DND-41 (cell line): ENCODE results near the gene PI4K2A.

Experiments used
- ATAC-seq: fragments of 200-7000 bp; cut with Tn5 transposase; 3 replicates; pipeline ENCODE4 v1.9.1; 2021; ENCODE audit warnings: low read depth; ENCODE audit not compliant: insufficient read depth
- DNase-seq: peaks from one replicate; pipeline ENCODE4 v3.0.0-alpha.2; 2020
- H2AFZ ChIP-seq: 2 replicates; pipeline ENCODE4 v1.6.0; 2012; ENCODE audit warnings: low read depth, low read length
- H3K27ac ChIP-seq: 2 replicates; pipeline ENCODE4 v1.5.1; 2012; ENCODE audit warnings: low read length, inconsistent platforms
- H3K27me3 ChIP-seq: fragments of 200-600 bp; sonication (generic); 2 replicates; pipeline ENCODE4 v1.6.0; 2012; ENCODE audit warnings: low read length, mild to moderate bottlenecking, inconsistent platforms; ENCODE audit not compliant: insufficient read depth, poor library complexity
- H3K36me3 ChIP-seq: 2 replicates; pipeline ENCODE4 v1.5.1; 2012; ENCODE audit warnings: low read length, inconsistent platforms; ENCODE audit not compliant: insufficient read depth
- H3K4me1 ChIP-seq: 2 replicates; pipeline ENCODE4 v1.5.1; 2012; ENCODE audit warnings: mild to moderate bottlenecking, low read length; ENCODE audit not compliant: insufficient read depth
- H3K4me2 ChIP-seq: 2 replicates; pipeline ENCODE4 v1.6.0; 2012; ENCODE audit warnings: mild to moderate bottlenecking, moderate library complexity, low read length, inconsistent platforms; ENCODE audit not compliant: insufficient read depth
- H3K4me3 ChIP-seq, 2 experiments: fragments of 200-600 bp in 1 of 2; shearing (Covaris generic) in 1 of 2; 2 replicates each; pipeline ENCODE4 v1.5.1; 2012 to 2016; ENCODE audit warnings: inconsistent platforms in 2 of 2, low read length in 2 of 2, mild to moderate bottlenecking in 2 of 2, low read depth in 1 of 2, moderate library complexity in 1 of 2
- H3K79me2 ChIP-seq: 2 replicates; pipeline ENCODE4 v1.6.0; 2012; ENCODE audit warnings: low read length, inconsistent platforms; ENCODE audit not compliant: insufficient read depth
- H3K9ac ChIP-seq: 2 replicates; pipeline ENCODE4 v1.6.0; 2012; ENCODE audit warnings: low read depth, mild to moderate bottlenecking, inconsistent platforms, low read length, moderate library complexity
- H3K9me3 ChIP-seq: 2 replicates; pipeline ENCODE4 v1.5.1; 2012; ENCODE audit warnings: low read length, moderate library complexity, mild to moderate bottlenecking, inconsistent platforms; ENCODE audit not compliant: insufficient read depth, severe bottlenecking
- H4K20me1 ChIP-seq: 2 replicates; pipeline ENCODE4 v1.6.0; 2012; ENCODE audit warnings: low read length; ENCODE audit not compliant: insufficient read depth
- CTCF ChIP-seq: IDR thresholded peaks from 2 replicates; pipeline ENCODE4 v1.5.1; 2012; ENCODE audit warnings: borderline replicate concordance, low read length, moderate library complexity, mild to moderate bottlenecking; ENCODE audit not compliant: poor library complexity, severe bottlenecking; ENCODE audit errors: extremely low read depth
- EZH2 ChIP-seq: IDR thresholded peaks from 3 replicates; pipeline ENCODE4 v1.6.1; 2012; ENCODE audit warnings: borderline replicate concordance, low read depth, mild to moderate bottlenecking, moderate library complexity, low read length, inconsistent platforms; ENCODE audit not compliant: severe bottlenecking

PI4K2A gene

GRCh38 chr10:97618285-97618684 lies 22.2 kb upstream of the PI4K2A start:
- no peak overlapping the region for H3K27ac ChIP-seq
- peaks cover 3% of the 10 kb centered on the region for H3K27me3 ChIP-seq

GRCh38 chr10:97618733-97619132 lies 21.7 kb upstream of the PI4K2A start:
- no peaks in the 10 kb centered on the region for H3K79me2 ChIP-seq
- DNase-seq (no peak), ATAC-seq (no peak)
- TF ChIP-seq EZH2 (no peak), CTCF (no peak)
- no peaks in the 10 kb centered on the region for H3K9me3 ChIP-seq
- peaks cover 3% of the 10 kb centered on the region for H3K27me3 ChIP-seq
- H3K36me3 ChIP-seq: no peaks in the 10 kb centered on the region
- H4K20me1 ChIP-seq: no peaks in the 10 kb centered on the region
- H3K4me1 ChIP-seq: no peaks in the 10 kb centered on the region
- no peak overlapping the region for H3K9ac ChIP-seq
- no peak overlapping the region for H3K27ac ChIP-seq
- H3K4me2 ChIP-seq: no peak overlapping the region
- H2AFZ ChIP-seq: no peak overlapping the region
- no peak overlapping the region for H3K4me3 ChIP-seq

More at GRCh38 chr10:97618285-97618684, 22.2 kb upstream of the PI4K2A start:
- H3K4me1 ChIP-seq: no peaks in the 10 kb centered on the region
- DNase-seq (no peak), ATAC-seq (no peak)
- H3K4me2 ChIP-seq: no peak overlapping the region
- no peaks in the 10 kb centered on the region for H3K36me3 ChIP-seq
- no peaks in the 10 kb centered on the region for H4K20me1 ChIP-seq
- H2AFZ ChIP-seq: no peak overlapping the region
- no peaks in the 10 kb centered on the region for H3K9me3 ChIP-seq
- TF ChIP-seq EZH2 (no peak), CTCF (no peak)
- H3K4me3 ChIP-seq: no peak overlapping the region
- no peaks in the 10 kb centered on the region for H3K79me2 ChIP-seq
- H3K9ac ChIP-seq: no peak overlapping the region

GRCh38 chr10:97623277-97623676 lies 17.2 kb upstream of the PI4K2A start:
- Histone ChIP-seq H3K27me3 (peaks cover 2% of the 10 kb centered on the region), H3K4me3 (no peak overlapping the region), H3K4me2 (no peak overlapping the region), H3K9ac (no peak overlapping the region), H3K36me3 (no peaks in the 10 kb centered on the region), H2AFZ (no peak overlapping the region), H3K27ac (no peak overlapping the region), H4K20me1 (no peaks in the 10 kb centered on the region), H3K79me2 (no peaks in the 10 kb centered on the region), H3K4me1 (no peaks in the 10 kb centered on the region), H3K9me3 (no peaks in the 10 kb centered on the region)
- no peak for TF ChIP-seq EZH2
- no peak for TF ChIP-seq CTCF
- no peak for ATAC-seq
- DNase-seq: no peak

GRCh38 chr10:97627731-97628130 lies 12.7 kb upstream of the PI4K2A start:
- peaks cover 2% of the 10 kb centered on the region for H3K27me3 ChIP-seq
- no peak for DNase-seq
- ATAC-seq: no peak

More at GRCh38 chr10:97627731-97628130, 12.7 kb upstream of the PI4K2A start:
- Histone ChIP-seq H3K4me1 (no peaks in the 10 kb centered on the region), H2AFZ (no peak overlapping the region), H3K4me2 (no peak overlapping the region), H3K27ac (no peak overlapping the region), H3K79me2 (no peaks in the 10 kb centered on the region), H4K20me1 (no peaks in the 10 kb centered on the region), H3K9me3 (no peaks in the 10 kb centered on the region), H3K9ac (no peak overlapping the region), H3K4me3 (no peak overlapping the region), H3K36me3 (no peaks in the 10 kb centered on the region)
- TF ChIP-seq EZH2 (no peak), CTCF (no peak)
